Trophoblast cell (in vitro differentiated cells and primary cell): ENCODE measurements around the gene KRTAP4-2.

Experiments
- DNase-seq, 2 donors: peaks; one replicate each; pipeline ENCODE4 v3.0.0-alpha.2; 2016
- H2AFZ ChIP-seq: 2 replicates; pipeline ENCODE4 v1.6.1; 2013; ENCODE audit warnings: low read length, moderate library complexity, mild to moderate bottlenecking; ENCODE audit not compliant: insufficient read depth, poor library complexity
- H2AK5ac ChIP-seq: 2 replicates; pipeline ENCODE4 v1.6.1; 2013; ENCODE audit warnings: mild to moderate bottlenecking, low read length
- H2BK120ac ChIP-seq: 2 replicates; pipeline ENCODE4 v1.6.1; 2013; ENCODE audit warnings: low read length, mild to moderate bottlenecking, moderate library complexity; ENCODE audit not compliant: insufficient read depth, poor library complexity
- H2BK12ac ChIP-seq: 2 replicates; pipeline ENCODE4 v1.6.1; 2013; ENCODE audit warnings: mild to moderate bottlenecking, low read length, moderate library complexity
- H2BK5ac ChIP-seq: 2 replicates; pipeline ENCODE4 v1.6.1; 2013; ENCODE audit warnings: low read length, low read depth, moderate library complexity, mild to moderate bottlenecking; ENCODE audit not compliant: poor library complexity
- H3K14ac ChIP-seq: 2 replicates; pipeline ENCODE4 v1.6.1; 2013; ENCODE audit warnings: mild to moderate bottlenecking, low read length
- H3K18ac ChIP-seq: 2 replicates; pipeline ENCODE4 v1.6.1; 2013; ENCODE audit warnings: mild to moderate bottlenecking, low read length
- H3K23ac ChIP-seq: 2 replicates; pipeline ENCODE4 v1.6.1; 2013; ENCODE audit warnings: low read length
- H3K27ac ChIP-seq: 2 replicates; pipeline ENCODE4 v1.5.1; 2013; ENCODE audit warnings: low read depth, mild to moderate bottlenecking, inconsistent platforms, low read length, moderate library complexity
- H3K27me3 ChIP-seq: 2 replicates; pipeline ENCODE4 v1.6.1; 2013; ENCODE audit warnings: inconsistent platforms, mild to moderate bottlenecking, low read length, moderate library complexity; ENCODE audit not compliant: insufficient read depth
- H3K36me3 ChIP-seq, 2 experiments: 1 replicate in 1 of 2; 2 replicates in 1 of 2; pipeline ENCODE4 v1.6.1; 2013; ENCODE audit warnings: low read length in 2 of 2, mild to moderate bottlenecking in 2 of 2, moderate library complexity in 1 of 2; ENCODE audit not compliant: insufficient read depth in 2 of 2, control insufficient read depth in 1 of 2
- H3K4ac ChIP-seq: 2 replicates; pipeline ENCODE4 v1.6.1; 2013; ENCODE audit warnings: low read depth, mild to moderate bottlenecking, low read length, moderate library complexity
- H3K4me1 ChIP-seq, 2 experiments: 1 replicate in 1 of 2; 2 replicates in 1 of 2; pipeline ENCODE4 v1.6.1; 2013; ENCODE audit warnings: low read length in 2 of 2, mild to moderate bottlenecking in 2 of 2, moderate library complexity in 1 of 2; ENCODE audit not compliant: insufficient read depth in 2 of 2, control insufficient read depth in 1 of 2
- H3K4me2 ChIP-seq: 2 replicates; pipeline ENCODE4 v1.6.1; 2013; ENCODE audit warnings: inconsistent platforms, mild to moderate bottlenecking, low read length, moderate library complexity
- H3K4me3 ChIP-seq: 2 replicates; pipeline ENCODE4 v1.5.1; 2013; ENCODE audit warnings: mild to moderate bottlenecking, low read depth, low read length, inconsistent platforms
- H3K79me1 ChIP-seq: one replicate; pipeline ENCODE4 v1.6.1; 2013; ENCODE audit warnings: low read length
- H3K79me2 ChIP-seq: 2 replicates; pipeline ENCODE4 v1.6.1; 2013; ENCODE audit warnings: low read length, mild to moderate bottlenecking; ENCODE audit not compliant: control insufficient read depth, insufficient read depth, poor library complexity
- H3K9ac ChIP-seq: 2 replicates; pipeline ENCODE4 v1.6.1; 2013; ENCODE audit warnings: mild to moderate bottlenecking, low read length
- H3K9me3 ChIP-seq: 2 replicates; pipeline ENCODE4 v1.6.1; 2013; ENCODE audit warnings: low read depth, mild to moderate bottlenecking, control low read depth, inconsistent platforms, low read length; ENCODE audit not compliant: insufficient read depth
- H4K12ac ChIP-seq: 2 replicates; pipeline ENCODE4 v1.6.1; 2013; ENCODE audit warnings: low read depth, mild to moderate bottlenecking, low read length, moderate library complexity
- H4K8ac ChIP-seq: 2 replicates; pipeline ENCODE4 v1.6.1; 2013; ENCODE audit warnings: low read depth, mild to moderate bottlenecking, low read length, moderate library complexity
- H4K91ac ChIP-seq: one replicate; pipeline ENCODE4 v1.6.1; 2013; ENCODE audit warnings: low read depth, mild to moderate bottlenecking, low read length, moderate library complexity
- WGBS: extraction: QIAGEN DNeasy Blood & Tissue Kit; methylation state at CpG from one replicate; pipeline ENCODE4 v1.1.7; 2013; ENCODE audit warnings: missing lambda C conversion rate; ENCODE audit not compliant: insufficient read length, insufficient coverage; ENCODE audit errors: extremely low coverage; 5-methylcytosine and 5-hydroxymethylcytosine counted together

The KRTAP4-2 gene

DNA sequence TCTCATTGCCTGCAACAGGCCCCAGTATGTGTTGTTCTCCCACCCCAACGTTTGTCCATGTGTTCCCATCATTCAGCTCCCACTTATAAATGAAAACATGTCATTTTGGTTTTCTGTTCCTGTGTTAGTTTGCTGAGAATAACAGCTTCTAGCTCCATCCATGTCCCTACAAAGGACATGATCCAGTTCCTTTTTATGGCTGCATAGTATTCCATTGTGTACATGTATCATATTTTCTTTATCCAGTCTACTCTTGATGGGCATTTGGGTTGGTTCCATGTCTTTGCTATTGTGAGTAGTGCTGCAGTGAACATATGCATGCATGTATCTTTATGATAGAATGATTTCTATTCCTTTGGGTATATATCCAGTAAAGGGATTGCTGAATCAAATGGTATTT is 37.7 kb upstream of the KRTAP4-2 start:
- no peak overlapping the region for H3K4ac ChIP-seq

DNA sequence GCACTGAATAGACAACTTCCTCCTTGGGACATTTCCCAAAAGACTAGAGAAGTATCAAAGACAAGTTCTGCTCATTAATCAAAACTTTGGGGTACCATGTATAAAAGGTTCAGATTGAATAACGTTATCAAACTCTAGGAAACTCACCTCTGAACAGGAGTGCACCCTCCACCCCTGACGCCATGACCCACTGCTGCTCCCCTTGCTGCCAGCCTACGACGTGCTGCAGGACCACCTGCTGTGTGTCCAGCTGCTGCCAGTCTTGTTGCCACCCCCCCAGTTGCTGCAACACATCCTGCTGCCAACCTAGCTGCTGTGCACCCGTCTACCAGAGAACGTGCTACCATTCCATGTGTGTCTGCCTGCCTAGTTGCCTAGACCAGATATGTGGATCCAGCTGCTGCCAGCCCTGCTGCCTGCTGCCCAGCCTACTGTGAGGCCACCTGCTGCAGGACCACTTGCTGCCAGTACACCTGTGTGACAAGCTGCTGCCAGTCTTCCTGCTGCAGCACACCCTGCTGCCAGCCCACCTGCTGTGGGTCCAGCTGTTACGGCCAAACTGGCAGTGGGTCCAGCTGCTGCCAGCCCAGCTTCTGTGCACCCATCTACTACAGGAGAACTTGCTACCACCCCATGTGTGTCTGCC is 34.6 kb upstream of the KRTAP4-2 start:
- H3K27ac ChIP-seq, result no peak overlapping the region
- no peak overlapping the region for H2AK5ac ChIP-seq
- H4K12ac ChIP-seq, result no peak overlapping the region
- no peak overlapping the region for H2BK120ac ChIP-seq
- WGBS, result no CpG with 5 or more reads among the region's 7 CpGs
- H4K91ac ChIP-seq, result no peak overlapping the region
- H3K4me2 ChIP-seq, result no peak overlapping the region
- no peak for DNase-seq
- H3K14ac ChIP-seq, result no peak overlapping the region
- H3K18ac ChIP-seq, result no peak overlapping the region
- H3K36me3 ChIP-seq, result no peaks in the 10 kb centered on the region
- no peaks in the 10 kb centered on the region for H3K79me2 ChIP-seq
- H3K4me3 ChIP-seq, result peak overlapping the region; percentile 10
- H3K79me1 ChIP-seq, result no peaks in the 10 kb centered on the region
- H3K9me3 ChIP-seq, result no peaks in the 10 kb centered on the region
- no peak overlapping the region for H2AFZ ChIP-seq
- H3K23ac ChIP-seq, result no peak overlapping the region
- no peak overlapping the region for H3K4ac ChIP-seq
- no peaks in the 10 kb centered on the region for H3K27me3 ChIP-seq
- H2BK5ac ChIP-seq, result no peak overlapping the region
- H2BK12ac ChIP-seq, result no peak overlapping the region
- H3K9ac ChIP-seq, result no peak overlapping the region
- H3K4me1 ChIP-seq, result no peaks in the 10 kb centered on the region
- no peak overlapping the region for H4K8ac ChIP-seq

More for the DNA sequence above, 37.7 kb upstream of the KRTAP4-2 start:
- H4K8ac ChIP-seq, result no peak overlapping the region
- no peaks in the 10 kb centered on the region for H3K79me2 ChIP-seq
- no peak overlapping the region for H3K4me3 ChIP-seq
- no peak overlapping the region for H4K91ac ChIP-seq
- no peaks in the 10 kb centered on the region for H3K36me3 ChIP-seq
- H3K14ac ChIP-seq, result no peak overlapping the region
- H3K4me2 ChIP-seq, result no peak overlapping the region
- H3K27me3 ChIP-seq, result no peaks in the 10 kb centered on the region
- no peak overlapping the region for H2BK12ac ChIP-seq
- no peak overlapping the region for H2BK5ac ChIP-seq
- no peak overlapping the region for H3K9ac ChIP-seq
- no peaks in the 10 kb centered on the region for H3K4me1 ChIP-seq
- H3K18ac ChIP-seq, result no peak overlapping the region
- H3K79me1 ChIP-seq, result no peaks in the 10 kb centered on the region
- no peak overlapping the region for H3K23ac ChIP-seq
- no peak overlapping the region for H2AFZ ChIP-seq
- H3K27ac ChIP-seq, result no peak overlapping the region
- H2AK5ac ChIP-seq, result no peak overlapping the region
- WGBS, result no CpG with 5 or more reads among the region's 1 CpG
- no peak overlapping the region for H2BK120ac ChIP-seq
- DNase-seq, result no peak
- no peak overlapping the region for H4K12ac ChIP-seq
- no peaks in the 10 kb centered on the region for H3K9me3 ChIP-seq

DNA sequence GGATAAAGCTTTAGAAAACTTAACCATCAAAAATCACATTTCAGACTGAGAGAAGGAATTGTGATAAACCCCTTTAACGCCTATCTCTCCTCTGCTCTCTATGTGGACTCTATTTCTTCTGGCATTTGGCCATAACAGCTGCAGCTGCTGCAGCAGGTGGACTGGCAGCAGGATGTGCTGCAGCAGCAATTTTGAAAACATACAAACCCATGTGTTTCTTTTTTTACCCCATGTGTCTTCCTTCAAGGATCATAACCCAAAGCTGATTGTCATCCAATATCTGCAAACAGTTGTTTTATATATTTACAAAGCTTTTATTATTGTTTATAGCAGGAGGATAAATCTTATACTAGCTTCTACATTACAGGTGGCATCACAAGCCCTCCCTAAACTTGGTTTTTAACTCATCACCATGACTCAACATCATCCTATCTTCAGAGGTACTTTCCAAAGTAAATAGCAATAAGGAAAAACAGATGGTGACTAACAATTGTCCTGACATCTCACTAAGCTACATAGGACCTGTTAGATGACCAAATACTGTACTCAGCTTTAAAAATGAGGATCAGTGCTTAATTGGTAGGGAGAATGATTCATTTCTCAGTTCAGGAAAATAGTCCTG is 33.9 kb upstream of the KRTAP4-2 start:
- no peak for DNase-seq
- Histone ChIP-seq H4K8ac (no peak overlapping the region), H3K27ac (no peak overlapping the region), H3K79me2 (no peaks in the 10 kb centered on the region), H2BK12ac (no peak overlapping the region), H3K18ac (no peak overlapping the region), H4K12ac (no peak overlapping the region), H2BK5ac (no peak overlapping the region), H2BK120ac (no peak overlapping the region), H3K23ac (no peak overlapping the region), H3K9me3 (no peaks in the 10 kb centered on the region), H3K9ac (peak overlapping the region; percentile 78), H3K4me1 (no peaks in the 10 kb centered on the region), H3K36me3 (no peaks in the 10 kb centered on the region), H3K4me3 (no peak overlapping the region), H3K14ac (no peak overlapping the region), H3K27me3 (no peaks in the 10 kb centered on the region), H2AK5ac (no peak overlapping the region), H4K91ac (no peak overlapping the region), H2AFZ (no peak overlapping the region), H3K79me1 (no peaks in the 10 kb centered on the region), H3K4ac (no peak overlapping the region), H3K4me2 (no peak overlapping the region)
- whole genome bisulfite sequencing, result no CpG with 5 or more reads among the region's 1 CpG

DNA sequence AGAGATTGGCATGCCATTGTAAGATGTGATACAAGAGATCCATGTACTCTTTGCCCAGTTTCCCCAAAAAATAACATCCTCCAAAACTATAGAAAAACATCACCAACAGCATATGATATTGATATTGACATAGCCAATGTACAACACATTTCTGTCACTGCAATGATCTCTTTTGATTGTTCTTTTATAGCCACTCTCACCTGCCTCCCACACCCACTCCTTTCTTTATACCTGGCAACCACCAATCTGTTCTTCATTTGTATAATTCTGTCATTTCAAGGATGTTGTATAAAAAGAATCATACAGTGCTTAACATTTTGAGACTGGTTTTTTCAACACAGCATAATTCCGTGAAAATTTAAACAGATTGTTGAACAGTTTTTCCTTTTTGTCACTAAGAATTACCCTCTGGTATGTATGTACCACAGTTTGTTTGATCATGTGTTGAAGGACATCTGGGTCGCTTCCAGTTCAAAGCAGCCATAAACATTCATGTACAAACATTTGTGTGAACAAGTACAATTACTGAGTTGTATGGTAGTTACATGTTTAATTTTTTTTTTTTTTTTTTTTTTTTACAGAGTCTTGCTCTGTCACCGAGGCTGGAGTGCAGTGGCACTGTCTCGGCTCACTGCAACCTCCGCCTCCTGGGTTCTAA is 21.5 kb upstream of the KRTAP4-2 start:
- H3K9ac ChIP-seq, result no peak overlapping the region
- DNase-seq, result no peak
- no peak overlapping the region for H3K18ac ChIP-seq
- no peaks in the 10 kb centered on the region for H3K36me3 ChIP-seq
- H2AK5ac ChIP-seq, result no peak overlapping the region
- no CpG with 5 or more reads among the region's 5 CpGs for WGBS
- H3K27me3 ChIP-seq, result no peaks in the 10 kb centered on the region
- no peaks in the 10 kb centered on the region for H3K4me1 ChIP-seq
- no peak overlapping the region for H4K8ac ChIP-seq
- H3K4me2 ChIP-seq, result no peak overlapping the region
- no peak overlapping the region for H2BK5ac ChIP-seq
- H3K79me1 ChIP-seq, result no peaks in the 10 kb centered on the region
- H4K12ac ChIP-seq, result no peak overlapping the region
- no peak overlapping the region for H2AFZ ChIP-seq
- H3K14ac ChIP-seq, result no peak overlapping the region
- H3K9me3 ChIP-seq, result no peaks in the 10 kb centered on the region
- H3K23ac ChIP-seq, result no peak overlapping the region
- no peak overlapping the region for H3K4ac ChIP-seq
- H2BK12ac ChIP-seq, result no peak overlapping the region
- H3K4me3 ChIP-seq, result no peak overlapping the region
- no peaks in the 10 kb centered on the region for H3K79me2 ChIP-seq
- H4K91ac ChIP-seq, result no peak overlapping the region
- H3K27ac ChIP-seq, result no peak overlapping the region
- H2BK120ac ChIP-seq, result no peak overlapping the region
